ENCODE data around the gene CDK18. TPM values are rescaled to one million over a fixed set of nuclear protein-coding genes. Genes with fewer than 3 reads are reported as not detected.

Gene CDK18
- total RNA-seq, 1 donor from 2014 or later, result 27.0 TPM

GRCh38 chr1:205580923-205581180, 76.4 kb downstream of the CDK18 start:
- Histone ChIP-seq H3K4me3 (no peak overlapping the region), H3K9me3 (no peaks in the 10 kb centered on the region), H3K4me1 (peaks cover 19% of the 10 kb centered on the region), H3K36me3 (no peaks in the 10 kb centered on the region), H3K27me3 (no peaks in the 10 kb centered on the region), H3K27ac (no peak overlapping the region)
- TF ChIP-seq POLR2AphosphoS5 (IDR thresholded peaks at IDR 0.05; ENCODE audit: insufficient read depth in 1 of 2, low read depth in 1 of 2), result no peak
- TF ChIP-seq, protein P1, sequence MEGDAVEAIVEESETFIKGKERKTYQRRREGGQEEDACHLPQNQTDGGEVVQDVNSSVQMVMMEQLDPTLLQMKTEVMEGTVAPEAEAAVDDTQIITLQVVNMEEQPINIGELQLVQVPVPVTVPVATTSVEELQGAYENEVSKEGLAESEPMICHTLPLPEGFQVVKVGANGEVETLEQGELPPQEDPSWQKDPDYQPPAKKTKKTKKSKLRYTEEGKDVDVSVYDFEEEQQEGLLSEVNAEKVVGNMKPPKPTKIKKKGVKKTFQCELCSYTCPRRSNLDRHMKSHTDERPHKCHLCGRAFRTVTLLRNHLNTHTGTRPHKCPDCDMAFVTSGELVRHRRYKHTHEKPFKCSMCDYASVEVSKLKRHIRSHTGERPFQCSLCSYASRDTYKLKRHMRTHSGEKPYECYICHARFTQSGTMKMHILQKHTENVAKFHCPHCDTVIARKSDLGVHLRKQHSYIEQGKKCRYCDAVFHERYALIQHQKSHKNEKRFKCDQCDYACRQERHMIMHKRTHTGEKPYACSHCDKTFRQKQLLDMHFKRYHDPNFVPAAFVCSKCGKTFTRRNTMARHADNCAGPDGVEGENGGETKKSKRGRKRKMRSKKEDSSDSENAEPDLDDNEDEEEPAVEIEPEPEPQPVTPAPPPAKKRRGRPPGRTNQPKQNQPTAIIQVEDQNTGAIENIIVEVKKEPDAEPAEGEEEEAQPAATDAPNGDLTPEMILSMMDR (IDR thresholded peaks at IDR 0.05), result no peak
- TF ChIP-seq POLR2A (IDR thresholded peaks at IDR 0.05), result no peak
- no peak for DNase-seq (ENCODE audit: extremely low spot score in 2 of 2)
- intact Hi-C loops (cut with DNase I), result no loop called here

- intact Hi-C loops (cut with DNase I), result no loop called here
- no peak for TF ChIP-seq POLR2AphosphoS5 (IDR thresholded peaks at IDR 0.05; ENCODE audit: insufficient read depth in 1 of 2, low read depth in 1 of 2)
- TF ChIP-seq, protein P1 (IDR thresholded peaks at IDR 0.05), result no peak
- no peak for TF ChIP-seq POLR2A (IDR thresholded peaks at IDR 0.05)
- Histone ChIP-seq H3K4me3 (no peak overlapping the region), H3K27me3 (no peaks in the 10 kb centered on the region), H3K9me3 (no peaks in the 10 kb centered on the region), H3K36me3 (no peaks in the 10 kb centered on the region), H3K27ac (no peak overlapping the region), H3K4me1 (peaks cover 22% of the 10 kb centered on the region)
- no peak for DNase-seq (ENCODE audit: extremely low spot score in 2 of 2)
Observed at GRCh38 chr1:205581321-205581980, 77.0 kb downstream of the CDK18 start.

DNA sequence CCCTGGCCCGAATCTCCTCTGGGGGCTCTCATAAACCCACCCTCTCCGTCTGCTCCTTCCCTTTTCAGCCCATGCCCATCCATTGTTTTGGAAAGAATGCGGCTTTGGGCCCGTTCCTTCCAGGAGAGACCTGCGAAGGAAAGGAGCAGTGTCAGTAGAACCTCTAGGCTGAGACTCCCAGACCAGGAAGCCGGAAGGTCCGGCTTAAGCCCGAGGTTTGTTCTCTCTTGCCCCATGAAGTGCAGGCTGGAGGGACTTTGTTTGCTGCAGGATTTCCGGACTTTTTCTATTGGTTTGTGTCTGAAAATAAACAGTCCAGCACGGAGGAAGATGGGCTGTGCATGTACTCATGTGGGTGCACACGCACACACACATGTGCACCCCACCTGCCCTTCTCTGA, 77.6 kb downstream of the CDK18 start:
- intact Hi-C loops (cut with DNase I), result no loop called here
- Histone ChIP-seq H3K4me3 (no peak overlapping the region), H3K27ac (no peak overlapping the region), H3K36me3 (no peaks in the 10 kb centered on the region), H3K27me3 (no peaks in the 10 kb centered on the region), H3K9me3 (no peaks in the 10 kb centered on the region), H3K4me1 (peaks cover 22% of the 10 kb centered on the region)
- DNase-seq (ENCODE audit: extremely low spot score in 2 of 2), result no peak
- no peak for TF ChIP-seq POLR2AphosphoS5 (IDR thresholded peaks at IDR 0.05; ENCODE audit: insufficient read depth in 1 of 2, low read depth in 1 of 2)
- TF ChIP-seq, protein P1 (IDR thresholded peaks at IDR 0.05), result no peak
- no peak for TF ChIP-seq POLR2A (IDR thresholded peaks at IDR 0.05)

Small RNAs within 50 kb of the gene (small RNA-seq; reads per million reads assigned to genes)
- gene RNU2-19P, result not detected

Other genes starting within 250 kb of the CDK18 start
- gene NUAK2, start 182.9 kb upstream of the CDK18 start, total RNA-seq, result 49.6 TPM
- not detected for gene KLHDC8A, start 147.7 kb upstream of the CDK18 start, total RNA-seq
- not detected for gene LEMD1, start 82.6 kb upstream of the CDK18 start, total RNA-seq
- gene BLACAT1, start 48.6 kb upstream of the CDK18 start, total RNA-seq, result 0.98 TPM
- gene ELK4, start 127.3 kb downstream of the CDK18 start, total RNA-seq, result 24.1 TPM
- 0.25 TPM for gene SLC45A3, start 175.8 kb downstream of the CDK18 start, total RNA-seq
- 57.2 TPM for gene NUCKS1, start 245.5 kb downstream of the CDK18 start, total RNA-seq